Stimulated activated CD8-positive, alpha-beta memory T cell treated with anti-CD3 and anti-CD28 coated beads, Interleukin-4, amount 100 ng/mL, for 4 hours (primary cell): Measurements from ENCODE around the gene YWHAE.
A peak's percentile ranks its signal among the peaks of the same experiment; 100 is the strongest.
"Not testable (repeated sequence)": the region's sequence is repeated elsewhere in the genome, so short reads cannot be mapped to it uniquely, and the experiment has no call there.

ENCODE experiments used
- DNase-seq, 2 donors: peaks; one replicate each; pipeline ENCODE4 v3.0.0-alpha.2; 2020; ENCODE audit warnings: low read depth in 2 of 2, low spot score in 1 of 2

Gene YWHAE

DNA sequence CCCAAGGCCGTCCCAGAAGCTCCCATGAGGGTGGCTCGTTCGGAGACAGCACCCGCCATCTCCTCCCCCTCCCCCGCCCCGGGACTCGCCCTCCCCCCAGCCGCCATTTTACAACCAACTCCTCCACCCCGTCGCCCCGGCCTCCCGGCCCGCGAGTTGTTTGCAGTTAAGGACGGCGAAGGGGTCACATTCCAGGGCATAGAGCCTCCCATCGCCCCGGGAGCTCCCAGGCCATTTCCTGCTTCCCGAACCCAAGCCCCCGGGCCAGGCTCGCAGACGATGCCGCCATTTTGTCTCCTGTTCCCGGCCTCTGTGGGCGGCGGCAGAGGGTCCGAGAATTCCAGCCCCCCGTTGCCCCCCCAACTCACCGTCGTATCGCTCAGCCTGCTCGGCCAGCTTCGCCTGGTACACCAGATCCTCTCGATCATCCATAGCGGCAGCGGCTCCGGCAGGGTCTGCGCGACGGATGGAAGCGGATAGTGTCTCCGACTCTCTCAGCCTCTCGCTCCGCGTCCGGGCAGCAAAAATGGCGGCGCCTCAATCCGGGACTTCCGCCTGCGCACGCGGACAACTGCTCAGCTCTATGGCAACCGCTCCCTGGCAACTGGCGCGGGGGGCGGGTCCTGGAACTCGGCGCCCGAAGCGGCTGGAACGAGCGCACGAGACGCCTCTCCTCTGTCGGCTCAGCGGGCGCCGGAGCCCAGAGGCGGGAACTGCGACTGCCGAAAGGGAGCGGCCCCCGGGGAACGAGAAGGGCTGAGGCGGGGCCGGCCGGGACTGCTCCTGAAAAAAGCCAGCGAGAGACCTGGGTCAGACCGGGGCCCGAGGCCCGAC, at the start of gene YWHAE:
TSS of gene YWHAE (minus strand) at position 544 of the 834 bp plus-strand sequence. CDS start at position 432, 112 bp downstream.
- DNase-seq: peak; percentile 89 to 95

DNA sequence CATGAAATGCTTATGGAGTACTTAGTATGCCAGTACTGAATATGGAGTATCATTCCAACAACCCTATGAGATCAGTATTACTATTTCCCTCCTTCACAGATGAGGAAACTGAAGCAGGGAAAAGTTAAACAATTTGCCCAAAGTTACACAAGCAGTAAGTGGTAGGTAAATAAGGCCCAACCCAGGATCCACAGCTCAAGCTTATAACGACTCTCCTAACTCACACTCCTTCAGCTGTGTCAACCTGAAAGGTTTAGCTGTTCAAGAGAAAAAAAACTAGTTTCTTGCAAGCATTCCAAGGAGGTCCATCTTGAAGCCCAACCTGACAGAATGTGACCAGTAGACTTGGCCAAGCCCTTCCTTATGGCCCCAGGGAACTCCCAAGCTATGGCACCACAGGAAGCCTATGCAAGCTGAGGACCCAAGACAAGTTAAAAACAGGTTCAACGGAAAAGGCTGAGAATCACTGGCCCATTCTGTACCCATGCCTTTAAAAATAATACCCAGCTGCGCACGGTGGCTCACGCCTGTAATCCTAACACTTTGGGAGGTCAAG, 49.5 kb upstream of the YWHAE start:
- DNase-seq: no peak

DNA sequence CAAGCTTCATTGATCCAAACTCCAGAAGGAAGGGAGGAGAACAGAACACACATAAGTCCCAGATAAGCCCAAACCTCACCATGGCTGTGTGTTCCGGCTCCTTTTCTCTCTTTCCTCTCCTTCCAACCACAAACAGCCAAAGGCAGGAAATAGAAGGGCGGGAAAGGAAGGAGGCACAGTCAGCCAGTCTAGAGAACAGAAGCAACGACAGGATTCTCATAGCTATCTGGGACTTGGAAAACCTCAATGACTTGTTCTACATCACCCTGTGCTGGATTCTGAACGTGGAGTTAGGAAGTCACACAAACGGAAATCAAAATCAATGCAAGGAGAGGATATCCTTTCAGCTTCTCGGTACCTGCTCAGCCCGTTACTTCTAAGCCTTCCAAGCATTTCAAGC, 47.0 kb upstream of the YWHAE start:
- no peak for DNase-seq

DNA sequence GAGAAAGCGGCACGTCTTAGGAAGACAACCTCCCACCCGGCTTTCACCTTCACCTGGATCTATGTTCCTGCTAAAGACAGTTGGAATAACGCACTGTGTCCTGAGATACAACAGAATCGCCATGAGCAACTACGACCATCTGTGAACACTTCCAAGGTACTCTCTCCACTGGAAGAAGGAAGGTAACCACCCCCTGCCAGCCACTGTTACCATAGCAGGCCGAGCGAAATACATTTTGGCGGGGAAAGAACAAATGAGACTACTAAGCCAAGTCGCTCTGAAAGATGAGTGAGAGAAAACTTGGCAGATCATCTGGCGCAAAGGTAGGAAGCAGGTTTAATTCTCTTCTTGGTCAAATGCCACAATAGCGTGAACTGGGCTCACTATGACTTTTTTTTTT, 46.2 kb upstream of the YWHAE start:
- DNase-seq: no peak

DNA sequence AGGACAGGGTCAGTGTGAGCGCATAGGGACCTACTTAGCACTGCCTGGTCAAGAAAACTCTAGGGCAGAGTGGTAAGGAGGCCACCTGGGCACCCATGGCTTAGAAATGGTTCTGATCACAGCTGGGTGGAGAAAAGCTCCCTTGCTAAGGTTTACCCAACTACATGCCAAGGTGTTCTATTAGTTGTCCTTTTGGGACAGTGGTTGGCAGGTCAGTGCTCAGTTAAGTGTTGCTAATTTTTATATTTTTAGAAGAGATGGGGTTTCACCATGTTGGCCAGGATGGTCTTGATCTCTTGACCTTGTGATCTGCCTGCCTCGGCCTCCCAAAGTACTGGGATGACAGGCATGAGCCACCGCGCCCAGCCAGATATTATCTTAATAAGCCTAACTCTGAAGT, 45.7 kb upstream of the YWHAE start:
- not testable (repeated sequence) for DNase-seq

DNA sequence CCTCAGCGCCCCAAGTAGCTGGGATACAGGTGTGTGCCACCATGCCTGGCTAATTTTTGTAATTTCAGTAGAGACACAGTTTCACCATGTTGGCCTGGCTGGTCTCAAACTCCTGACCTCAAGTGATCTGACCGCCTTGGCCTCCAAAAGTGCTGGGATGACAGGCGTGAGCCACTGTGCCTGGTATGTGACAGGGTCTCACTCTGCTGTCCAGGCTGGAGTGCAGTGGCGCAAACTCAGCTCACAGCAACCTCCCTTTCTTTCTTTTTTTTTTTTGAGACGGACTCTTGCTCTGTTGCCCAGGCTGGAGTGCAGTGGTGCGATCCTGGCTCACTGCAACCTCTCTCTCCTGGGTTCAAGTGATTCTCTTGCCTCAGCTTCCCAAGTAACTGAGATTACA, 42.7 kb upstream of the YWHAE start:
- not testable (repeated sequence) for DNase-seq

- DNase-seq: no peak
Measured at GRCh38 chr17:1442187-1442586, 42.2 kb upstream of the YWHAE start.

GRCh38 chr17:1440921-1441320, 40.9 kb upstream of the YWHAE start:
- no peak for DNase-seq

GRCh38 chr17:1438593-1439083, 38.6 kb upstream of the YWHAE start:
- DNase-seq: no peak

DNA sequence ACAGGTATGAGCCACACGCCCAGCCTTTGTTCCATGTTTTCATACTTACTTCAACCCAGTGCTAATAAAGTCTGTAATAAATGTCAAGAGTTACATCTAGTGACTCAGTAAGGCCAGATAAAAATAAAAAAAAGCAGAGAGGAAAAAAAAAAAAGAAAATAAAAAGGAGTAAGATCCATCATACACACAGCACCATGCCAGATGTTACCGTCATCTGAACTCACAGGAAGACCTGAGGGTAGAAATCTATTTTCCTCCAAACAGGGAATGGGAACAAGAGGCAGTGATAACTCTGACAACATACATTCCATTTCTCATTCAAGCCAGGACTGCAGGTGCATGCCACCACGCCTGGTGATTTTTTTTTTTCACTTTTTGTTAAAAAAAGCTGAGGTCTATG, 35.3 kb upstream of the YWHAE start:
- DNase-seq: no peak

GRCh38 chr17:1434150-1434549, 34.1 kb upstream of the YWHAE start:
- no peak for DNase-seq

- DNase-seq: no peak
Measured at GRCh38 chr17:1431631-1432104, 31.6 kb upstream of the YWHAE start.

DNA sequence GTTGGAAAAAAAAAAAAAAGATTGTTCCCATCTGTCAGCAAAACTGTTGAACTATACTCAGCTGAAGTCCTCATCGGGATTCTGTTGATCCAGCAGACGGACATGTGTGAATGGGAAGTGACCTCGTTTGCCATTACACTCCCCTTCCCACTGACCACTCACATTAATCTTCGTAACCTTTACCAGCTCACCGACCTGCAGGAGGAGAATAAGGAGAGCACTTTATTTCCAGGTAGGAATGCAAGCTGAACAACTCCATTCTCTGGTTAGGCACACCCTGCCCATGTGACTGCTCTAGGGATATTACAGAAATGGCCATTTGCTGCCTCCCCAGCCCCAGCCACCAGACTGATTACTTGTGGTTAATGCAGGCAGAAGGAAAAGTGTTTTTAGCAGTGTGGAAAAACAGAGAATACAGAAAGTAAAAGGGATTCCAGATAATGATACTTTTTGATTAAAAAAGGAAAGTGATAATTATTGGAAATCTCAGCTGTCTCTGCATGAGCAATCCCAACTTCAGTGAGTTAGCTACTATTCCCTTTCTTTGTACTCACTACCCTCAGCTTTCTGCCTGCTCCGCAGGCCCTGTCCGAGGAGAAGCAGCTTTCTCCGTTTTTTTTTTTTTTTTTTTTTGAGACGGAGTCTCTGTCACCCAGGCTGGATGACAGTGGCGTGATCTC, 23.6 kb upstream of the YWHAE start:
- DNase-seq: no peak

DNA sequence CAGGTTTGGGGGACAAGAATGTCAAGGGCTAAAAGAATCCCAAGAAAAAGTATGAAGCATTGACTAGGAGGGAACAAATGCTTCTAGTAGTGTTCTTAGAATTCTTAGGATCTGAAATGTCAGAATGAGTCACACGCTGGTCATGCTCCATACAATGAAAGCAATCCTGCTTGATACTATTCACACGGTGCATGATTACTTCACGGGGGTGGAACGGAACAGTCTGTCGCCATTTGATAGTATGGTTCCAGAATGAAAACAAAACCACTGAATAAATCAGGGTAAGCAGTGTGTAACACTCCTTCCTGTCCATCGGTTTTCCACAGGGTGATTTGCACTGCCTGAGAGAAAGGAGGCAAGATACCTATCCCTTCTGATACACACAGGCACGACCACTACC, 22.9 kb upstream of the YWHAE start:
- DNase-seq: no peak

- DNase-seq: no peak
Measured at GRCh38 chr17:1421470-1421869, 21.4 kb upstream of the YWHAE start.

DNA sequence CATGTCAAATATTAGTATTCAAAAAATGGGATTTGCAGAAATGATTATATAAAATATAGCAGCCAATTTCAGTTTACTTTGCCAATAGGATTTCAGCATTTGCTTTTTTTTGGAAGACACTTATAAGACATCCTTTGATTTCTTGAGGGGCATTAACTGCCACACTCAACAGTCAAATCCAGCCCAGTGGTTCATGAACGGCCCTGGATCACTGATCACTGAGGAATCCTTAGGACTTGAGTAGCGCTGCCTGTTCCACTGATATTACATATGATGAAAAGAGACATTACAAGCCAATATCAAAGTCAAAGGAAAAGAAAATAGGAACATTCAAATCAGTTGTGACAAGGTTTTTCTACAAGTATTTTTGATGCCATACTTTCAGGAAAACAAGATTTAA, 21.0 kb upstream of the YWHAE start:
- no peak for DNase-seq

- DNase-seq: no peak
Measured at GRCh38 chr17:1420163-1420562, 20.1 kb upstream of the YWHAE start.

DNA sequence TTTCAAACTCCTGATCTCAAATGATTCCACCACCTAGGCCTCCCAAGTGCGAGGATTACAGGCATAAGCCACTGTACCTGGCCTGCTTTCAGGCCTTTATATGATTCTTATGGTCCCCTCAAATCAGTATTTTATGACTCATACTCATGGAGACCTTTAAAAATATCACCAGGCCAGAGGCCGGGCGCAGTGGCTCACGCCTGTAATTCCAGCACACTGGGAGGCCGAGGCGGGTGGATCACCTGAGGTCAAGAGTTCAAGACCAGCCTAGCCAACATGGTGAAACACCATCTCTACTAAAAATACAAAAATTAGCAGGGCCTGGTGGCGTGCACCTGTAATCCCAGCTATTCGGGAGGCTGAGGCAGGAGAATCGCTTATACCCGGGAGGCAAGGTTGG, 18.5 kb upstream of the YWHAE start:
- DNase-seq: not testable (repeated sequence)

DNA sequence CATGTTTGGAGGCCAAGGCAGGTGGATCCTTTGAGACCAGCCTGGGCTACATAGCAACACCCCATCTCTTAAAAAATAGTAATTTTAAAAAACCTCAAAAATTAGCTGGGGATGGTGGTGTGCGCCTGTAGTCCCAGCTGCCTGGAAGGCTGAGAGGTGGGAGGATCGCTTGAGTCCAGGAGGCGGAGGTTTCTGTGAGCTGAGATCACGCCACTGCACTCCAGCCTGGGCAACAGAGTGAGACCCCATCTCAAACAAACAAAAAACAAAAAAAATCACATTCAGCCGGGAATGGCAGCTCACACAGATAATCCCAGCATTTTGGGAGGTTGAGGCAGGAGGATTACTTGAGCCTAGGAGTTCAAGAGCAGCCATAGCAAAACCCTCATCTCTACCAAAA, 16.4 kb upstream of the YWHAE start:
- DNase-seq: no peak

DNA sequence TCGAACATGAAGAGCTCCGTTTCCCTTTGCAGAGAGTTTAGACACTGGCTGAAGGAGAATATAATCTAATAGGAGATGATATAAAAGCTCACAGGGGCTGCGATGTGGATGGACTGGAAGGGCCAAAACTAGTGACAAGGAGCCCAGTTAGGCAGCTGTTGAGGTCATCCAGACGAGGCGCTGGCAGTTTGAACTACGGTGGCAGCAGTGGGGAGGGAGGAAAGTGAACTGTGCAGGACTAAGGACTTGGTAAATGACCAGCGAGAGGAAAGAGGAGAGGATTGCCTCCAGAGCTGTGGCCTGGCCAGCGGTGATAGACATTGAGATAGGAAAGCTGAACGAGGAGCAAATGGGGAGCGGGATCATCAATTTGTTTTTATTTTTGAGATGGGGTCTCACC, 14.6 kb upstream of the YWHAE start:
- no peak for DNase-seq

DNA sequence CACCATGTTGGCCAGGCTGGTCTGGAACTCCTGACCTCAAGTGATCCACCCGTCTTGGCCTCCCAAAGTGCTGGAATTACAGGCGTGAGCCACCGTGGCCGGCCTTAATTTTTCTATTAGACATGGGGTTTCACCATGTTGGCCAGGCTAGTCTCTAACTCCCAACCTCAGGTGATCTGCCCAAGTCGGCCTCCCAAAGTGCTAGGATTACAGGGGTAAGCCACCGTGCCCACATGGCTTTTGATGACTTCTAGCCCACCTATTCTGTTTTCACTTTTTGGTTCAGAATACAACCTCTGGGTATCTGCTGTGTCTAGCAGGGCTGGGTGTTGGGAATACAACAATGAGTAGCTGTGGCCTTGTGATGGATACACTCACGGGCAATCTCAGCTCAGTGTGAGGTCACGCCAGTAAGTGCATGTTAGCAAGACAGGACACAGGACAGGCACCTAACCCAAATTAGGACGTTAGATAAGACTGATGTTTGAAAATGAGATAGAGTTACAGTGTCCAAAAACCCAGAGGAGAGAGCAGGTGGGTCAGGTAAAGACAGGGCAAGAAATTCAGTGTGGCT, 14.1 kb upstream of the YWHAE start:
- DNase-seq: no peak
